Gastroesophageal sphincter (tissue), 4 donors: ENCODE results near the gene IMMP2L. TPM values are rescaled to one million over a fixed set of nuclear protein-coding genes. Genes with fewer than 3 reads are reported as not detected.

ENCODE experiments used
- ATAC-seq: fragments of 150-250 bp; one replicate; pipeline ENCODE4 v1.9.1; 2016; ENCODE audit warnings: mild to moderate bottlenecking, moderate library complexity
- H3K27ac ChIP-seq, 4 donors: fragments of 200-600 bp; sonication (generic) in 3 of 4; 1 replicate in 3 of 4; 2 replicates in 1 of 4; pipeline ENCODE4 v1.5.1; 2016 to 2019
- H3K27me3 ChIP-seq: fragments of 200-600 bp; sonication (generic); one replicate; pipeline ENCODE4 v1.5.1; 2019
- H3K36me3 ChIP-seq, 2 donors: fragments of 200-600 bp; sonication (generic); one replicate each; pipeline ENCODE4 v1.5.1; 2019; ENCODE audit warnings: control low read depth in 1 of 2
- H3K4me1 ChIP-seq, 3 donors: fragments of 200-600 bp; sonication (generic); 1 replicate in 2 of 3; 2 replicates in 1 of 3; pipeline ENCODE4 v1.5.1; 2016 to 2019; ENCODE audit warnings: control low read depth in 2 of 3
- H3K4me3 ChIP-seq, 2 donors: fragments of 200-600 bp; sonication (generic); one replicate each; pipeline ENCODE4 v1.5.1; 2019; ENCODE audit warnings: mild to moderate bottlenecking in 1 of 2, moderate library complexity in 1 of 2
- H3K9me3 ChIP-seq, 3 donors: fragments of 200-600 bp; sonication (generic); one replicate each; pipeline ENCODE4 v1.5.1; 2017 to 2019; ENCODE audit warnings: control low read depth in 2 of 3
- CTCF ChIP-seq, 4 experiments: fragments of 200-600 bp in 2 of 4; fragments of 450-650 bp in 2 of 4; sonication (generic) in 1 of 4; IDR thresholded peaks; one replicate each; pipeline ENCODE4 v1.5.1; 2017 to 2019; ENCODE audit warnings: antibody characterized with exemption in 4 of 4, mild to moderate bottlenecking in 2 of 4, moderate library complexity in 2 of 4
- EP300 ChIP-seq: sonication (generic); formaldehyde crosslinking; IDR thresholded peaks from one replicate; pipeline ENCODE4 v1.6.1; 2017; ENCODE audit warnings: antibody characterized with exemption, mild to moderate bottlenecking
- POLR2A ChIP-seq, 2 donors: fragments of 450-650 bp; IDR thresholded peaks; one replicate each; pipeline ENCODE4 v1.6.1; 2017; ENCODE audit warnings: antibody characterized with exemption in 2 of 2, mild to moderate bottlenecking in 2 of 2, moderate library complexity in 1 of 2
- POLR2AphosphoS5 ChIP-seq: sonication (generic); formaldehyde crosslinking; IDR thresholded peaks from one replicate; pipeline ENCODE4 v1.6.1; 2017; ENCODE audit warnings: antibody characterized with exemption
- WGBS, 2 donors: methylation state at CpG; one replicate each; pipeline ENCODE4 v1.1.5; 2018; ENCODE audit warnings: low coverage in 1 of 2; 5-methylcytosine and 5-hydroxymethylcytosine counted together
- total RNA-seq, 4 donors: library from RNA; depleted of rRNA; stranded (reverse); fragments of >200 nt; gene quantifications; one replicate each; pipeline ENCODE4 v1.1.0, GENCODE V29; 2016

Gene IMMP2L
- total RNA-seq, 4 donors from 2014 or later, result 13.6 to 38.5 (median 30.1) TPM

GRCh38 chr7:110677405-110677804, 884.9 kb downstream of the IMMP2L start:
- no peak for ATAC-seq
- Histone ChIP-seq H3K27me3 (no peaks in the 10 kb centered on the region), H3K4me3 (no peak overlapping the region), H3K9me3 (peaks cover 0 to 9% (median 0%) of the 10 kb centered on the region in 3 donors), H3K27ac (no peak overlapping the region), H3K4me1 (no peaks in the 10 kb centered on the region), H3K36me3 (no peaks in the 10 kb centered on the region)
- 55 to 100% methylated on average over 2 to 4 of the region's 5 CpGs for WGBS, 2 donors
- TF ChIP-seq CTCF (IDR thresholded peaks at IDR 0.05) (no peak), EP300 (no peak), POLR2AphosphoS5 (no peak), POLR2A (IDR thresholded peaks at IDR 0.05) (no peak)

GRCh38 chr7:110676785-110677184, 885.5 kb downstream of the IMMP2L start:
- TF ChIP-seq EP300 (no peak), POLR2A (IDR thresholded peaks at IDR 0.05) (no peak), POLR2AphosphoS5 (no peak), CTCF (IDR thresholded peaks at IDR 0.05) (no peak)
- 92 to 100% methylated on average over 2 of the region's 2 CpGs for WGBS, 2 donors
- Histone ChIP-seq H3K9me3 (peaks cover 0 to 9% (median 0%) of the 10 kb centered on the region in 3 donors), H3K4me3 (no peak overlapping the region), H3K27ac (no peak overlapping the region), H3K4me1 (no peaks in the 10 kb centered on the region), H3K36me3 (no peaks in the 10 kb centered on the region), H3K27me3 (no peaks in the 10 kb centered on the region)
- no peak for ATAC-seq

GRCh38 chr7:110675383-110676103, 886.7 kb downstream of the IMMP2L start:
- Histone ChIP-seq H3K4me3 (no peak overlapping the region), H3K36me3 (no peaks in the 10 kb centered on the region), H3K27ac (no peak overlapping the region), H3K9me3 (peaks cover 0 to 9% (median 0%) of the 10 kb centered on the region in 3 donors), H3K27me3 (no peaks in the 10 kb centered on the region), H3K4me1 (no peaks in the 10 kb centered on the region)
- ATAC-seq, result no peak
- TF ChIP-seq POLR2AphosphoS5, result no peak
- no peak for TF ChIP-seq POLR2A (IDR thresholded peaks at IDR 0.05)
- no peak for TF ChIP-seq CTCF (IDR thresholded peaks at IDR 0.05)
- whole genome bisulfite sequencing, 2 donors, result 85 to 89% methylated on average over 3 to 4 of the region's 4 CpGs

GRCh38 chr7:110673148-110673547, 889.1 kb downstream of the IMMP2L start:
- Histone ChIP-seq H3K9me3 (peaks cover 0 to 9% (median 0%) of the 10 kb centered on the region in 3 donors), H3K4me1 (no peaks in the 10 kb centered on the region), H3K4me3 (no peak overlapping the region), H3K27ac (no peak overlapping the region), H3K27me3 (no peaks in the 10 kb centered on the region), H3K36me3 (no peaks in the 10 kb centered on the region)
- WGBS, 2 donors, result 100% methylated on average over 1 of the region's 1 CpG; no CpG with 5 or more reads in 1 of the 2 donors
- TF ChIP-seq POLR2AphosphoS5, result no peak
- no peak for TF ChIP-seq POLR2A (IDR thresholded peaks at IDR 0.05)
- no peak for TF ChIP-seq CTCF (IDR thresholded peaks at IDR 0.05)
- TF ChIP-seq EP300, result no peak
- ATAC-seq, result no peak

GRCh38 chr7:110669410-110669809, 892.9 kb downstream of the IMMP2L start:
- WGBS, 2 donors, result 89 to 91% methylated on average over 2 to 5 of the region's 5 CpGs
- TF ChIP-seq CTCF (IDR thresholded peaks at IDR 0.05), result no peak
- no peak for TF ChIP-seq POLR2A (IDR thresholded peaks at IDR 0.05)
- no peak for TF ChIP-seq POLR2AphosphoS5
- no peak for TF ChIP-seq EP300
- no peak for ATAC-seq

More at GRCh38 chr7:110669410-110669809, 892.9 kb downstream of the IMMP2L start:
- Histone ChIP-seq H3K27ac (no peak overlapping the region), H3K36me3 (no peaks in the 10 kb centered on the region), H3K27me3 (no peaks in the 10 kb centered on the region), H3K4me3 (no peak overlapping the region), H3K9me3 (peaks cover 0 to 9% (median 0%) of the 10 kb centered on the region in 3 donors), H3K4me1 (no peaks in the 10 kb centered on the region)
